SHP77 (cell line): ENCODE data around the gene SELENOW.
"Not testable (repeated sequence)": the region's sequence is repeated elsewhere in the genome, so short reads cannot be mapped to it uniquely, and the experiment has no call there.

Experiments used
- DNase-seq, 2 experiments: peaks; one replicate each; lab custom pipeline; 2025; lab: John Stamatoyannopoulos, UW

The SELENOW gene

GRCh38 chr19:47756953-47757608 is 21.4 kb upstream of the SELENOW start:
- no peak for DNase-seq

DNA sequence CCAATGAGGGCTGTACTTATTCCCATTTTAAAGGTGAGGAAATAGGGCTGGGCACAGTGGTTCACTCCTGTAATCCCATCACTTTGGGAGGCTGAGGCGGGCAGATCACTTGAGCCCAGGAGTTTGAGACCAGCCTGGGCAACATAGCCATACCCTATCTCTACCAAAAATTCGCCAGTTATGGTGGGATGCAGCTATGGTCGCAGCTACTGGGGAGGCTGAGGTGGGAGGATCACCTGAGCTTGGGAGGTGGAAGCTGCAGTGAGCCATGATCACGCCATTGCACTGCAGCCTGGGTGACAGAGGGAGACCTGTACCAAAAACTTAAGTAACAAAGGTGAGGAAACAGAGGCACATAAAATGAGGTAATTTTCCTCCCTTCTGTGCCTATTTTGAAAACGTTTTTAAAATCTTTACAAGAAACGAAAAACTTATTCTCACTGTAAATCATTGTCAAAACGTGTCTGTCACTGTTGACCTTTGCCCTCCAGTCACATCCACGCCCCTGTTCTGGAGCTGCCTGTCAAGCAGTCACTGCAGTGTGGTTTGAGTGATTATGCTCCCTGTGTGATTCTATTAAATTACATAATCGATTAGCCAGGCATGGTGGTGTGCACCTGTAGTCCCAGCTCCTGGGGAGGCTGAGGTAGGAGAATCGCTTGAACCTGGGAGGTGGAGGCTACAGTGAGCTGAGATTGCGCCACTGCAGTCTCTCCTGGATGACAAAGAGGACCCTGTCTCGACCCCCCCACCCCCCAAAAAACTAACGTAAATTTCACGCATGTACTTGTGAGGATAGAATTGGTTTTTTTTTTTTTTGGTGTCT is 20.7 kb upstream of the SELENOW start:
- DNase-seq: no peak

- DNase-seq: no peak
Observed at GRCh38 chr19:47758443-47758804, 20.1 kb upstream of the SELENOW start.

- no peak for DNase-seq
Observed at GRCh38 chr19:47760632-47760999, 17.9 kb upstream of the SELENOW start.

DNA sequence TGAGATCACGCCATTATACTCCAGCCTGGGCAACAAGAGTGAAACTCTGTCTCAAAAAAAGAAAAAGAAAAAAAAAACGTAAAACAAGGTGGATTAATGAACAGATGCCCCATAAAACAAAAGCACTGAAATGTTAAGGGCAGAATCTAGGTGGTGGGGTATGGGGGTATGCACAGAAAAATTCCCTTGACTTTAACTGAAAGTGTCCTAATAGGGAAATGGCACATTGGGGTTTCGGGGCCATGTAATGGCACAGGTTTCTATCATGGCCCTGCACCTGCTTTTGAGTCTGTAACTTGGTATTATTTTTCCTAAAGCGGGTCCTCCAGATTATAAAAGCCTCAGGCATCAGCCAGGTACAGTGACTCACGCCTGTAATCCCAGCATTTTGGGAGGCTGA is 16.9 kb upstream of the SELENOW start:
- DNase-seq: no peak

- no peak for DNase-seq
Observed at GRCh38 chr19:47762151-47762550, 16.4 kb upstream of the SELENOW start.

- DNase-seq: peak in 1 of 2 experiments; percentile 12
Observed at GRCh38 chr19:47762615-47763308, 15.7 kb upstream of the SELENOW start.

GRCh38 chr19:47764705-47765104 is 13.8 kb upstream of the SELENOW start:
- DNase-seq: not testable (repeated sequence)

DNA sequence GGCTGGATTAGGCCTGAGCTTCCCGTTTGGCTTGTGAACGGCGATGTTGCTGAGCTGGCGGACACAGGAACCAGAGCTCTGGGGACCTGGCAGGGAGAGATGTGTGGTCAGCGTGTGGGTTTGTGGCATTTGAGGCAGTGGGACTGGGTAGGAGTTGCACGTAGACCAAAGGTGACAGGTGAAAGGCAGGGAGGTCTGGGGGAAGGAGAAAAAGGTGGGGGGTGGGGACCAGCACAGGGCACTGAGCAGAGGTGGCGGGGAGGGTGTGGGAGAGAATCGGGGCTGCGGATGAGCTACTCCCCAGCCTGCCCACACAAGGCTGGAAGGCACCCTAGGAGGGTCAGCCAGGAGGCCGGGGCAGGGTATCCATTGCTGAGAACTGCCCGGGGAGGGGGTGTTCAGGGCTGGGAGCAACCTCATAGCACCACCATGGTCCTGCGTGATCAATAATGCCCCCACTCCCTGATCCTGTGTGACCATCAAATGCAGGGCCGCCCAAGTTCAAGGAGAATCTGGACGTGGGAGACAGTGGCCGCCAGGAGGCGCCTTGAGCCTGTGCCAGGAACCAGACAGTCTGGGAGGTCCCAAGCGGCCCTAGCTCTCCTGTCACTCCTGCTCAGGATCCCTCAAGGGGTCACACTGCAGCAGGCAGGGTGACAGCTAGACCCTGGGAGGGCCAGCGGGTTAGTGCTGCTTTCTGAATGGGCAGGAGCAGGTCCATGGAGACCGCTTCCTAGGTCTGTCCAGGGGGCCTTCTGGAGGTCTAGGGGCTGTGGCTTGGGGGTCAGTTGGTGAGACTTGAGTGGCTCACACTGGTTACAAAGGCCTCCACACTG is 12.8 kb upstream of the SELENOW start:
- peak; percentile 41 to 74 for DNase-seq

GRCh38 chr19:47766359-47766620 is 12.2 kb upstream of the SELENOW start:
- DNase-seq: no peak

GRCh38 chr19:47766670-47767069 is 11.8 kb upstream of the SELENOW start:
- DNase-seq: no peak

DNA sequence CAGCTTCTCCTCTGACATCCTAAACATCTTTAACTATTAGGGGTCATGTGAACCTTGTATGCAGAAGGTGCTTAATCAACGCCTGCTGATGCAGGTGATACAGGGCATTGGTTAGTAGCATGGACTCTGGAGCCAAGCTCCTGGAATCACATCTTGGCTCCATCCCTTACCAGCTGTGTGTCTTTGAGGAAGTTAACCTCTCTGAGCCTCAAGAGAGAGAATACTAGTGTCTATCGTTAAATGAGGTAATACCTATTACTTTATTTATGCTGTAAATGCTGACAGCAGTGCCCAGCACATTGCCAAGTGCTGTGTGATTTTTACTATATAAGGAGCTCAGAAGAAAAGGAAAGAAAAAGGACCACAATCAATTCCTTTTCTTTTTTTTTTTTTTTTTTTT is 11.2 kb upstream of the SELENOW start:
- DNase-seq: no peak

DNA sequence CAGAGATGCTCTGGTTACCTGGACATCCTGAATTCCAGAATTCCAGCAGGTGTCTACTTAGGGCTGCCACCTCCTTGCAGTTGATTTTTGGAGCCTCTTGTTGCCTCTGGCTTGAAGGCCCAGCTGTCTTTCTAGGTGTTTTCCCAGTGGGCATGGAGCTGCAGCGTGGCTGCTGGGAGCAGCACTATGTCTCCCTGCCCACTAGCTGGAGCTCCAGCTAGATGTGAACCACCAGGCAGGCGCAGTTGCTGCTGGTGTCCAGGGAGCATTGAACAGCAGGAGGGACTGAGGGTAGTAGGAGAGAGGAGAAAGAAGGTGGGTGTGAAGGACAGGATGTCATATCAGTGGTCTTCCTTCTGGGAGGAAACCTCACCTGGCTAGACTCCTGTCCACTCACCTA is 9.9 kb upstream of the SELENOW start:
- peak in 1 of 2 experiments; percentile 17 for DNase-seq

DNA sequence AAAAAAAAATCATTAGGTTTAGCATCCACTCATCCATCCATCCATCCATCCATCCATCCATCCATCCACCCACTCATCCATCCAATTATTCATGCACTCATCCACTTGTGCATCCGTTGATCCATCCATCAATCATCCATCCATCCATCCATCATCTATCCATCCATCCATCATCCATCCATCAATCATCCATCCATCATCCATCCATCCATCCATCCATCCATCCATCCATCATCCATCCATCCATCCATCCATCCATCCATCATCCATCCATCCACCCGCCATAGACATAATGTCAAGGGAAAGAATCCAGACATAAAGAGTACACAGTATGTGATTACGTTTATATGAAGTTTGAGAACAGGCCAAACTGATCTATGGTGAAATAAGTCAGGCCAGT is 9.0 kb upstream of the SELENOW start:
- DNase-seq: no peak

DNA sequence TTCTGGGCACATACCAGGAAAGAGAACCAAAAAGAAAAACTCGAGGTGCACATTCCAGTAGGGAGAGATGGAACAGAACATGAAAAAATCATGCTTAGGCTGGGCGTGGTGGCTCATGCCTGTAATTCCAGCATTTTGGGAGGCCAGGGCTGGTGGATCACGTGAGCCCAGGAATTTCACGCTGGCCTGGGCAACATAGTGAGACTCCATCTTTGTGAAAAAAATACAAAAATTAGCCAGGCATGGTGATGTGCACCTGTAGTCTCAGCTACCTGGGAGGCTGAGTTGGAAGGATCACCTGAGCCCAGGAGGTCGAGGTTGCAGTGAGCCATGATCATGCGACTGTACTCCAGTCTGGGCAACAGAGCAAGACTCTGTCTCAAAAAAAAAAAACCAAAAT is 7.2 kb upstream of the SELENOW start:
- DNase-seq: not testable (repeated sequence)

GRCh38 chr19:47776568-47776967 is 1.9 kb upstream of the SELENOW start:
- DNase-seq: peak; percentile 57 to 63

DNA sequence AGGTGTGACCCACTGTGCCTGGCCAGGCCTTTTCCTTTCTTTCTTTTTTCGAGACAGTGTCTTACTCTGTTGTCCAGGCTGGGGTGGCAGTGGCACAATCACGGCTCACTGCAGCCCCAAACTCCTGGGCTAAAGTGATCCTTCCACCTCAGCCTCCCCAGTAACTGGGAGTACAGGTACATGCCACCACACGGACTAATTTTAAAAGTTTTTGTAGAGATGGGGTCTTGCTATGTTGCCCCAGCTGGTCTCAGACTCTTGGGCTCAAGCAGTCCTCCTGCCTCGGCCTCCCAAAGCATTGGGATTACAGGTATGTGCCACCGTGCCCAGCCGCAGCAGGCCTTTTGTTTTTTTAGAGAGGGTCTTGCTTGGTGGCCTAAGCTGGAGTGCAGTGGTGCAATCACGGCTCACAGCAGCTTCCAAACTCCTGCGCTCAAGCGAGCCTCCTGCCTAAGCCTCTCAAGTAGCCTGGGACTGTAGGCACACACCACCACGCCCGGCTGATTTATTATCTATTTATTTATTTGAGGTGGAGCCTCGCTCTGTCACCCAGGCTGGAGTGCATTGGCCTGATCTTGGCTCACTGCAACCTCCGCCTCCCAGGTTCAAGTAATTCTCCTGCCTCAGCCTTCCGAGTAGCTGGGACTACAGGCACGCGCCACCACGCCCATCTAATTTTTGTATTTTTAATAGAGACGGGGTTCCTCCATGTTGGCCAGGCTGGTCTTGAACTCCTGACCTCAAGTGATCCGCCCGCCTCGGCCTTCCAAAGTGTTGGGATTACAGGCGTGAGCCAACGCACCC is 1.1 kb upstream of the SELENOW start:
- peak in 1 of 2 experiments; percentile 9 for DNase-seq

DNA sequence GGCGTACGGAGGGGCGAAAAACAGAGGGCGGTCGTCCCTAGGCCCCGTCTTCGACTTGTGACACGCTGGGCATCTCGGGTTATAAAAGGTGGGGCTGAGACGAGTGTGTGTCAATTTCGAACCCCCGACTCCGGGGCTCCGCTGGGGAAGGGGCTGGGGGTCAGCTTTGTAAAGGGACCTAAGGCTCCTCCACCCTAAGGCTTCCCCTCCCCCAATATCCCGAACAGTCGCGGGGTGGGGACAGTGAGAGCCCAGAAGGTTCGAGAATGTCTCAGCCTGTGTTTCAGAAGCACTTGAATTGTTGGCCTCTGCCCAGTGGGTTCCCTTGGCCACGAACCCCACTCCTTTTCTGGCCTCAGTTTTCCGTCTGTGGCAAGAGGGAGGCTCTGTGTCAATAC is 450 bp downstream of the SELENOW start:
- no peak for DNase-seq

DNA sequence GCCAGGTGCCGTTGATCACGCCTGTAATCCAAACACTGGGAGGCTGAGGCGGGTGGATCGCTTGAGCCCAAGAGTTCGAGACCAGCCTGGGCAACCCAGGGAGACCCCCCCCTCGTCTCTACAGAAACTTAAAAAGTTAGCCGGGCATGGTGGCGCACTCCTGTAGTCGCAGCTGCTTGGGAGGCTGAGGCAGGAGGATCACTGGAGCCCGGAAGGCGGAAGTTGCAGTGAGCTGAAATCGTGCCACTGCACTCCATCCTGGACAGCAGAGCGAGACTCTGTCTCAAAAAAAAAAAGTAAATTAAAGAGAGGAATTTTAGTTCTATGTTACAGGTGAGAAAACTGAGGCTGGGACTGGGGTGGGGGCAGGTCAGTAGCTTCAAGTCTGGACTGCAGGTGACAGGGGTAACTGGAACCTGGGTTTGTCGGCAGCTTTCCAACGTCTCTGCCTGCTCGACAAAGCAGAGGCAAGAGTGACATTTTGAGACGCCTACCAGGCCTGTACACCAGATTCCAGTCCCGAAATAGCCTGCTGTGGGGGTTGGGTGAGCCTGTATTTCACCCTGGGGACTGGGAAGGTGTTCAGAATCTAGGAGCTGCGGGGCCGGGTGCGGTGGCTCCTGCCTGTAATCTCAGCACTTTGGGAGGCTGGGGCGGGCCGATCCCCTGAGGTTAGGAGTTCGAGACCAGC is 1.2 kb downstream of the SELENOW start:
- DNase-seq: no peak

- no peak for DNase-seq
Observed at GRCh38 chr19:47780215-47780551, 1.7 kb downstream of the SELENOW start.
